HL-60/S4 (cell line): ENCODE results near the gene TRIM32.

ENCODE experiments used
- in situ Hi-C: fragments of 300-500 bp; cut with MboI; formaldehyde crosslinking; loops from 2 replicates; pipeline ENCODE4 v1.14.3; 2022; ENCODE audit warnings: low sequenced_read_pairs

The TRIM32 gene

GRCh38 chr9:116704470-116704869 lies 17.4 kb downstream of the TRIM32 start:
- in situ Hi-C loops: no loop called here

- in situ Hi-C loops: no loop called here
Observed at GRCh38 chr9:116705531-116705930, 18.4 kb downstream of the TRIM32 start.

GRCh38 chr9:116706310-116707290 lies 19.5 kb downstream of the TRIM32 start:
- in situ Hi-C loops: no loop called here

DNA sequence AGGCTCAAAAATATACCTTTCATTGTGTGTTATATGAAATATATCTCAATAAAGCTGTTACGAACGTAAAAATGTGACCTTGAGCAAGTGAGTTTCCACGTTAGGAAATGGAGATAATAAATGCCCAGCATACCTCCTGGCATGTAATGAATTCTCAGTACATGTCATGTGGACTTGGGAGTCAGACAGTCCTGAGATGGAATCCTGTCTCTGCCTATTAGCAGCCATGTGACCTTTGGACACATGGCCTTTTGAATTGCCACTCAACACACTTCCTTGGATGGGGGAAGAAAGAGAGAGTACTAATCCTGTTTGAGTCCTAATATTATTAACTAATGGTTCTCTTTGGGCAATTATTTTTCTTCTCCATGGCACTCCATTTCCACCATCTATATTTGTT lies 25.7 kb downstream of the TRIM32 start:
- in situ Hi-C loops: no loop called here

- in situ Hi-C loops: no loop called here
Observed at GRCh38 chr9:116713271-116713670, 26.2 kb downstream of the TRIM32 start.

- in situ Hi-C loops: no loop called here
Observed at GRCh38 chr9:116715751-116716150, 28.6 kb downstream of the TRIM32 start.

- in situ Hi-C loops: no loop called here
Observed at GRCh38 chr9:116716438-116716837, 29.3 kb downstream of the TRIM32 start.

DNA sequence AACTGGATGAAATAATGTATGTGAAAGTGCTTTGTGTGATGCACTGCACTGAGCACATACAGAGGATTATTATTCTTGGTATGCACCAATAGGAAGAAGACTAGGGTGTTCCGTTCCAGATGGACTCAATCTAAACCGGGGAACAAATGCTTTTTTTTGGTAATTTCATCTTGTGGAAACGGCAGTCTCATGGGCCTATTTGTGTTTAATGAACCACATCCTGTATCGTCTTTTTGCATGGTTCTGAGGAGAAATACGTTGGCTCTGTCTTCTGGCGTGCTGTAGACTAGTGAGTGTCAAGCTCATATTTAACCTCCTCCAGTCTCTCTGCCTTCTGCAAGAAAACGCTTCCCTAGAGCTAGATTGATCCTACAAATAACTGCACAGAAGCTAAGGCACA lies 30.0 kb downstream of the TRIM32 start:
- in situ Hi-C loops: no loop called here

GRCh38 chr9:116718111-116718510 lies 31.0 kb downstream of the TRIM32 start:
- in situ Hi-C loops: no loop called here

GRCh38 chr9:116720111-116720510 lies 33.0 kb downstream of the TRIM32 start:
- in situ Hi-C loops: no loop called here

- in situ Hi-C loops: no loop called here
Observed at GRCh38 chr9:116721411-116721810, 34.3 kb downstream of the TRIM32 start.

GRCh38 chr9:116721944-116722343 lies 34.8 kb downstream of the TRIM32 start:
- in situ Hi-C loops: no loop called here

- in situ Hi-C loops: no loop called here
Observed at GRCh38 chr9:116724123-116724522, 37.0 kb downstream of the TRIM32 start.

- in situ Hi-C loops: no loop called here
Observed at GRCh38 chr9:116726602-116727001, 39.5 kb downstream of the TRIM32 start.

DNA sequence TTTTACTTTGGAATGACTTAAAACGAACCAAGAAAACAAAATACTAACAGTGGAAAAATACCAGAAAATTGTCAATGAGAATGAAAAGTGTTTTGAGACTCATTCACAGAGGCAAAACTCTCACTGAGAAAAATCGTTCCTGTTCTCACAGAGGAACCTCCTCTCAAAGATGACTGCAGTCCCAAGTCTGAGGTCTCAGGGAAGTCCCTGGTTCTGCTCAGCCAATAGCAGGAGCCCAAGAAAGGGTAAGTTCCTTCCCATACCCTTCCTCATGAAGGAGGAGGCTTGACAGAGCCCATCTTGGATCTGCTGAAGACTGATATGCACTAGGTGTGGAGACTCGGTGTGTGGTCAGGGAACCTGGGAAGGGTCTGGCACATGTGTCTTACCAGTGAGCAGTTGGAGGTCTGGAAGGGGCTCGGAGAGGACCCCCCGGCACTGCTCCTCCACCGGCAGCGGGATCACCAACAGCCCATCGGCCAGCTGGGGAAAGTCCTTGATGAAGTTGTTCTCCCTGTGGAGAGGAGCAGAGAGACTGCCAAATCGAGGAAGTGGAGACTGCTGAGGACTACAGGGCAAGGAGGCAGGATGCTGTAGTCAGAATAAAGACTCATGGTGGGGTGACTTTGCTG lies 46.0 kb downstream of the TRIM32 start:
- in situ Hi-C loops: no loop called here

GRCh38 chr9:116736399-116737151 lies 49.5 kb downstream of the TRIM32 start:
- in situ Hi-C loops: no loop called here

DNA sequence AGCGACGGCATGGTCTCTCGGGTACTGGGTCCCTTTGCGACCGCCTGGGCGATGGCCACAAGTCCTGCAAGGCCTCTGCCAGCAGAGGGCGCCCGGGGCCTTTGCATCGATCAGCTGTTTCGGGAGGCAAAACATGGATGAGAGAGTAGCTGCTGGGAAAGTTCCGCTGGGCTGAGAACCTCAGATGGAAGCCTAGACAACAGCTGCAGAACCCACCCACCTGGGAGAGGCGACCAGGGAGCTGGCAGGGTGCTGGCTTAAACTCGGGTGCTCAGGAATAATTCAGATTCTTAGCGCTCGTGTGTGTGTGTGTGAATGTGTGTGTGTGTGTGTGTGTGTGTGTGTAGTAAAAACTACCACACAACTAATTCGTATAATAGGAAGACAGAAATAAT lies 50.0 kb downstream of the TRIM32 start:
- in situ Hi-C loops: no loop called here

GRCh38 chr9:116741086-116741740 lies 54.1 kb downstream of the TRIM32 start:
- in situ Hi-C loops: no loop called here

DNA sequence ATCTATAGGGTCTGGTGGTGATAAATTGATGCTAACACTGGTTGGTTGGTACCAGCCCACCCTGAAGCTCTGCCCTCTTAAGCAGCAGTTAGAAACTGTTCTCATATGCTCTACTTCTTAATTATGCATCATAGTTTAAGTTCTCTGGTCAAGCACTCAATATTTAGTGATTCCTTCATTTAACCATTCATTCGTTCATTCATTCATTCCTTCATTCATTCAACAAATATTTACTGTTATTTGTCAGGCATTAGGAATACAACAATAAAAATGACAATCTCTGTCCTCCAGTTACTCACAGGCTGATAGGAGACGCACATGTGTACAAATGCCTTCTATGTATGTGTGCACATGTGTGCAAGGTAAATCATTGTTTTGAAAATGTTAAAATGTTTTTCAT lies 54.6 kb downstream of the TRIM32 start:
- in situ Hi-C loops: no loop called here

DNA sequence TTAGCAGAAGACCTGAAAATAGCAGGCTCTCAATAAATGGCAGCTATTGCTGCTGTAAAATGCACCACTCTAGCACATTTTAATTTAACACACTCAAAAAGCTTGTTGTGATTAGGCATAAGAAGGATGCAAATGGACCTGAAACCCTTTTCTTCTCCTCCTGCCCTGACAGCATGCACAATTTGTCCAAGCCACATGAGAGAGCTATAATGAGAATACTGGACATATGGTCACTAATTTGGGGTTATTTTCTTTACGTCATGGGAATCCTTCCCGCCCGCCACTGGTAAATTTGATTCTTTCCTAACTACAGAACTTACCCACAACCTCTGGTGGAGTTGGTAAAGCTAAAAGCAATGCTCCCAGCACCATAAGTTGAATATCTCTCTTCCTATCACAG lies 62.1 kb downstream of the TRIM32 start:
- in situ Hi-C loops: no loop called here

DNA sequence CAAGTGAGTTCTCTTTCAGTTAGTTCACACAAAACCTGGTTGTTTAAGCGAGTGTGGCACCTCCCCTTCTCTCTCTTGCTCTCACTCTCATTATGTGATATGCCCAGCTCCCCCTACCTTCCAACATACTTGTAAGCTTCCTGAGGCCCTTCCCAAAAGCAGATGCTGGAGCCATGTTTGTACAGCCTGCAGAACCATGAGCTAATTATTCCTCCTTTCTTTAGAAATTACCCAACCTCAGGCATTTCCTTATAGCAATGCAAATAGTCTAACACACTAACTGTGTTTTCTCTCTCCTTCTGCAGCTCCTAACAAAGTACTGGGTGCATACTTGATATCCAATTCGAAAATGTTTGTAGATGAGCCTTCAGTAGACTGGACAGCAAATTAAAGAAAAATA lies 62.7 kb downstream of the TRIM32 start:
- in situ Hi-C loops: no loop called here
